ENCODE data around the gene ABTB2. TPM values are rescaled to one million over a fixed set of nuclear protein-coding genes. Genes with fewer than 3 reads are reported as not detected.

ABTB2 gene
- polyA plus RNA-seq, 1 donor from 2014 or later: 0.04 TPM

DNA sequence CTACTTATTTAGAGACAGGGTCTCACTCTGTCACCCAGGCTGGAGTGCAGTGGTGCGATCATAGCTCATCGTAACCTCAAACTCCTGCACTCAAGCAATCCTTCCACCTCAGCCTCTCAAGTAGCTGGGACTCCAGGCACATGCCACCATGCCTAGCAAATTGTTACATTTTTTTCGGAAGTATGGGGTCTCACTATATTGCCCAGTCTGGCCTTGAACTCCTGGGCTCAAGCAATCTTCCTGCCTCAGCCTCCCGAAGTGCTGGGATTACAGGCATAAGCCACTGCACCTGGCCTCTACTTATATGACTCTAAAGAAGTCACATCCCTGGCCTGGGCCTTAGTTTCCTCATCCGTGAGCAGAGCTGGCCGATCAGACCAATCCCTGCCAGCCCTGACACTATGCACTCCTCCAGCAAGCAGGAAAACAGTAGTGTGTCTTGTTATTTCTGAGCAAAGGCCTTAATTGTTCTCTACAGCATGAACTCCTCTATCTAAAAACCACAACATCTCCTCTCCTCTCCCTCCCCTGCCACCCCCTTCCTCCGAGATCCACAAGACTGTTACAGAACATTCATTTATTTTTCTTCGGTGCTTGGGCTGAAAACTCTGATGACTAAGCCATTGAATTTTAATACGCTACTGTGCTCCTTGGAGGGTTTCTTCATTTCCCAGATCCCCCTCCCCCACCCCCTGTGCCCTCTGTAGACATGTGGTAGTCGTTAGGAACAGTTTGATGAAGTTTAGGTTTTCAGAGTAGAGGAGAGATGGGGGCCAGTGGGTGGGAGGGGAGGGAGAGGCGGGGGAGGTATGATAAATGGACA is 91.5 kb downstream of the ABTB2 start:
- Mint-ChIP-seq H3K36me3 (no peaks in the 10 kb centered on the region), H3K27ac (no peak overlapping the region), H3K27me3 (peaks cover 5% of the 10 kb centered on the region), H3K9me3 (no peaks in the 10 kb centered on the region), H3K4me3 (no peak overlapping the region), H3K4me1 (no peaks in the 10 kb centered on the region)

DNA sequence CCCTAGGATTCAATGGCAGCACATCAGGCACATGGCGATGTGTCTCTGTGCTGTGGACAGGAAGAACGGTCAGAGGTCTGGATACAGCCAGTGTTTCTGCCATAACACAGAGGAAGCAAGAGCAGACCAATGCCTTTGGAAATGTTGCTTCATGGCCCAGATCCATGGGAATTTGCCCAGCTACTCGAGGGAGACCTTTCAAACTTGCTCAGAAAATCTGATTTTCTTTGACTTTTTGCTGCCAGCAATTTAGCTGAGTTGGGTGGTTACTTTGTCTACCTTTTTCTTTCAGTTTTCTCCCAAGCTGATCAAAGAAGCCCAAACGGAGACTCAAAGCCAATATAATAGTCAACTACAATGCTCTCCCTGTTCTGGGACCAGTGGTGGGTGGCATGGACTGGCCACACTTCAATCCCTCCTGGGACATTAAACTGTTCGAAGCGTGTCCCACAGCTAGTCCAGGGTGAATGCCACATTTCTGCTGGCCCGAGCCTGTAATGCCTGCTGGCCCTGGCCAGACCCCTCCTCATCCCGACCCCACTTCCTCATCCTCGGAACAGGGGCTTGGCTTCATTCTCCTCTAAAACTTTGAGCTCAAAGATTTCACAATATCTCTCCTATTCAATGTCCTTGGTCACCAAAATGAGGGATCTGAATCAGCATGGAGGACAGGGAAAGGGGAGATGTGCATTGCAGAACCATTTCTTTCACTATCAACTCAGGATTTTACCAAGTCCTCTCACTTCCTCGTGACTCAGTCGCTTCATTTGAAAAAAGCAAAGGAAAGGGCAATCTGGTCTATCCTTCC is 93.3 kb downstream of the ABTB2 start:
- H3K27ac Mint-ChIP-seq: no peak overlapping the region
- no peaks in the 10 kb centered on the region for H3K9me3 Mint-ChIP-seq
- H3K36me3 Mint-ChIP-seq: no peaks in the 10 kb centered on the region
- no peak overlapping the region for H3K4me3 Mint-ChIP-seq
- H3K4me1 Mint-ChIP-seq: no peaks in the 10 kb centered on the region
- H3K27me3 Mint-ChIP-seq: peaks cover 5% of the 10 kb centered on the region

DNA sequence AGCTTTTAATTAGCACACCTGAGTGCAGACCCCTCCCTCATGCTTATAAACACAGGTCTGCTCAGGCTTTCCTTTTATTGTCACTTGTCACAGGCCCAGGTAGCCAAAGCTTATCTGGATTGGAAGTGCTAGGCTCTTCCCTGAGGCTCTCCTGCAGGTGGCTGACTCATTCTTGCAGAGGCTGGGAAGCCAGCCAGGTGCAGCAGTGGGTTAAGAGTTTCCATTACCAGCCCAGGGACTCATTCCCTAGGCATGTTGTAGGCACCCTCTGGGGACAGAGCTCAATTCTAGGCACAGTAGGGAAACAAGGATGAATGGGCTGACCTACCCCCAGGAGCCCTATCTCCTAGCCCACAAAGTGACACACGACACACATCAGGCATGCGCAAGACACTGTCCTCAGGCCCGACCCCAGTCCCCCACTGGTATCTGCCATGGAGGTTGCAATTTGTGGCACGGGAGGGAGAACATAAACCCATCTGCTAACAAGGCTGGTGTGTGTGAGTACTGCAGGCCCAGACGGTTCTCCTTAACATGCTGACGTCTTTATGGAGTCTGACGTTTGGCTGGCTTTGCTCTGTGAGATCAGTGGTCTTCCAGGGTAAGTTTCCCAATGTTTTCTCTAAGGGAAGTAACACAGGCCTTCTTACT is 94.2 kb downstream of the ABTB2 start:
- H3K27ac Mint-ChIP-seq: peak overlapping the region in 1 of 3 donors; percentile 14
- H3K36me3 Mint-ChIP-seq: no peaks in the 10 kb centered on the region

DNA sequence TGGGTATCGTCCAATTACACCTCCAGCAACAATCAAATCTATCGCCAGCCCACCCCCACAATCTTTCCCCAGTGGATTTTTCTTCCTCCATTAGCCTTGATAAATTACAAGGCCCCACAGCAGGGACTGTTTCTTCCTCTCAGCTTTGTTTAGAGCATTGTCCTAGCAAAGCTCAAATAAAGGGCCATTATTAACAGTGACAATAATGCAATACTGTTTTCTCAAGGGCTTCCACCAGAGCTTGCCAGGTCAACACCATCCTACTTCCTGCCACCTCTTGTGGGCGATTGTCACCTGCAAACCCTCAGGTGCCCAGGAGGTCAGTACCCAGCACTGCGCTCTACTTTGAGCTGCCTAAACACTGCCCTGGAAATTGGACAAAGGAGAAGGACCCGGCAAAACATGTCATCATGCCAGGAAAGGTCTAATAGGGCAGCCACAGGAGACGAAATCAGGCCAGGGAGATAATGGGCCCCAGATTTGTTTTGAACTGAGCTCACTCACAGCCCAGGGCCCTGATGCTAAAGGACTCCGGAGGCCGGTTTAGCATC is 95.2 kb downstream of the ABTB2 start:
- Mint-ChIP-seq H3K27ac (no peak overlapping the region), H3K36me3 (no peaks in the 10 kb centered on the region), H3K27me3 (peaks cover 5% of the 10 kb centered on the region), H3K9me3 (no peaks in the 10 kb centered on the region), H3K4me1 (no peaks in the 10 kb centered on the region), H3K4me3 (peak overlapping the region in 1 of 4 donors; percentile 22)

More for the DNA sequence above, 94.2 kb downstream of the ABTB2 start:
- Mint-ChIP-seq H3K27me3 (peaks cover 5% of the 10 kb centered on the region), H3K9me3 (no peaks in the 10 kb centered on the region), H3K4me3 (no peak overlapping the region), H3K4me1 (no peaks in the 10 kb centered on the region)

DNA sequence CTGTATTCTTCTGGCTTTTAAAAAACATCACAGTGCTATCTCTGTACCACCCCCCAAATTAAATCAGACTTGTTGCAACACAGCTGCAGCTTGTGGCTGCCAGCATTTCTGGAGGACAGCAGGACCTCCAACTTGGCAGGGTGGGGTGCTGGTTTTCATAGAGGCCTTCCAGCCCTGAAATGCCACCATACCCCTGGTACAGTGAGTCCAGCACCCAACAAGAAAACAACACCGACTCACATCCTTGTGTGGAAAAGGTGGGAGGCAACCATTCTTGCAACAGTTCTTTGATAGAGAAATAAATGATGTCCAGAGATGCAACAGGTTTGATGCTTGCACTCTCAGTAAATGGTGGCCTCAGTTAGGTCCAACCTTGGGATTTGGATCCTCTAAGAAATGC is 96.0 kb downstream of the ABTB2 start:
- H3K4me3 Mint-ChIP-seq: no peak overlapping the region
- no peaks in the 10 kb centered on the region for H3K9me3 Mint-ChIP-seq
- peaks cover 6% of the 10 kb centered on the region for H3K27me3 Mint-ChIP-seq
- no peaks in the 10 kb centered on the region for H3K4me1 Mint-ChIP-seq
- no peaks in the 10 kb centered on the region for H3K36me3 Mint-ChIP-seq
- no peak overlapping the region for H3K27ac Mint-ChIP-seq

DNA sequence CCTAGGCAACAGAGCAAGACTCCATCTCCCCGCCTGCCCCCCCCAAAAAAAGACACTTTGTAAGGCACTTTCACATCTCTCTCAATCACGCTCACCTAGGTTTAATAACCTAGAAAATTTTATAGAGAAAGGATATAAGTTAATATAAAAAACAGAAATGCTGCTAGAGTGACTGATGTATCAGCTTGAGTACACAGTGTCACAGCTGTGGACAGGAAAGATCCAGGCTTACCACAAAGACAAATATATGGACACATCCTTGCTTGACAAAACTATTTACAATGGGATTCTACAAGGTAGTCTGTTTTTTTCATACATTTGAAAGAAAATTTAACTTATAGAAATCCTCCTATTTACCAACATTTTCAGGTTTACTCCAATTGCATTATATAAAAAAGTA is 96.7 kb downstream of the ABTB2 start:
- Mint-ChIP-seq H3K4me3 (no peak overlapping the region), H3K27ac (no peak overlapping the region), H3K36me3 (no peaks in the 10 kb centered on the region), H3K27me3 (peaks cover 3% of the 10 kb centered on the region), H3K4me1 (no peaks in the 10 kb centered on the region), H3K9me3 (no peaks in the 10 kb centered on the region)

DNA sequence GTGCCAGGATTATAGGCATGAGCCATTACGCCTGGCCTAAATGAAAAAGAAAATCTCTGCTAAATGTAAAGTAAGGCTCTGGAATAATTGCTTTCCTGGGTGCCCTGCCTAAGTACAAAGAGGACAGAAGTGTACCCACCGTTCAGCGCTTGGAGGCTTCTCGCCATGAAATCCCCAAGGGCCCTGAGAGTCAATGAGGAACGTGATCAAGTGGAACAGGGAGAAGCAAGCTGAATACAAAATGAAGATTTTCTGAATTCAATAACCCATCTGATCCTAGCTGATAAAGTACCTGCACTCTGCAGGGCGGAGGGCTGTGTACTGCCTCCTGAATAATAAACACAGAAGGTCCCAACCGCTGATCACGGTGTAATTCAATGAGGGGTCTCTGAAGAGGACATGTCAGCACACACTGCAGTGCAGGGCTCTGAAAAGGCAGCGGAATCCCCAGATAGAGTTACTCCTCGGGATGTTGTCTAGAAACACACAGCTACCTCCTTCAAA is 97.7 kb downstream of the ABTB2 start:
- Mint-ChIP-seq H3K27me3 (peaks cover 3% of the 10 kb centered on the region), H3K36me3 (no peaks in the 10 kb centered on the region), H3K27ac (no peak overlapping the region), H3K4me1 (no peaks in the 10 kb centered on the region), H3K4me3 (no peak overlapping the region), H3K9me3 (no peaks in the 10 kb centered on the region)

DNA sequence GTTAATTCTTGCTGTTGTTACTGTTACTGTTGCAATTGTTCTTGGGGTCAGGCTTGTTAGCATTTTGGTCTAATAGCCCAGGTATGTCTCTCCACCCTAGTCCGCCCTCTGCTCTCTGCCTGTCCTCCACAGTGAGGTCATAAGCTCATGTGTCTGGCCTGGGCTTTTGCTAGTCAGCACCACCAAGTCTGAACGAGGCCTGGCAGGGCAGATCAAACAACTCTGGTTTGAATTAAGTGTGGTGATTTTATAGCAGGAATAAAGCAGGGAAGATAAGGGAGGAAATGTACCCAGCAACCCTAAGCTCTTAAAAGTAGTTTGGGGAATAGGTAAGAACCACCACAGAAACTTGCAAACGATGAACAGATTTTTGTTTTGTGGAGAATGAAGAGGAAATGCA is 98.7 kb downstream of the ABTB2 start:
- Mint-ChIP-seq H3K36me3 (no peaks in the 10 kb centered on the region), H3K9me3 (no peaks in the 10 kb centered on the region), H3K27ac (no peak overlapping the region), H3K4me1 (no peaks in the 10 kb centered on the region), H3K27me3 (peaks cover 1% of the 10 kb centered on the region), H3K4me3 (no peak overlapping the region)

DNA sequence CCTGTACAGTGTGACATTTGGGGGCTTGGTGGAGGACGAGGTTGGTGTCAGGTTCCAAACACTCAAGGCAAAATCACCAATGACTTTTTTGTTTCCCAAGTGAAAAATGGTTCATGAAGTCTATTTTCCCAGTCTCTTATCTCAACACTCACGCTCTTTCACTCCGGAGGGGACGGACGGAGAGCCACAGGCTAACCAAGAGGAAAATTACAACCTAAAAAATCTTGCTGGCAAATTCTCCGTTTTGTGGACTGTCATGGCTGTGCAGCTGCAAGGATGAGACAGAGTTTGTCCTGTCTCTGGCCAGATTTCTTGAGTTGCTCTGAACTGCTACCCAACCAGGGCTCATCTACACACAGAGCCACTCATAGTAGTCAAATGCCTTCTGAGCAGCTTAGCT is 101.2 kb downstream of the ABTB2 start:
- Mint-ChIP-seq H3K36me3 (no peaks in the 10 kb centered on the region), H3K4me1 (peaks cover under 1 to 4% (median 2%) of the 10 kb centered on the region in 3 donors), H3K27ac (no peak overlapping the region), H3K4me3 (no peak overlapping the region), H3K9me3 (no peaks in the 10 kb centered on the region), H3K27me3 (peaks cover 1% of the 10 kb centered on the region)

DNA sequence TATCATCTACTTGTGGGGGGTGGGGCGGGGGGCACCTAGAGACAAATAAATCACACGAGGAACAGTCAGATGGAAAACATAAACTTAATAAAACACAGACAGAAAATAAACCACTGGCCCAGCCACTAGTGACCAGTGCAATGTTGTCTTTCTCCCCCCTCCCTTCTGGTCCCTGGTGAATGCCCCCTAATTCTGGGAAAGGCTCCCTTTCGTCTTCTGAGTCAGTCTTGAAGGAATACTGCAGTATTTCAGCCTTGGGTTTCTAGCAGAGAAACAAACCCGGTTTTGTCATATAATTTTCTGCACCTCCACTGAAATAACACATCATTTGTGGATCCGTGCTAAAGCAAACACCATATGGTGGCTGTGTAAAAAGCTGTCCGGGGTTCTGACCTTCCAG is 101.7 kb downstream of the ABTB2 start:
- no peak overlapping the region for H3K27ac Mint-ChIP-seq
- H3K9me3 Mint-ChIP-seq: no peaks in the 10 kb centered on the region
- peaks cover 5 to 9% (median 6%) of the 10 kb centered on the region in 3 donors for H3K4me1 Mint-ChIP-seq
- H3K27me3 Mint-ChIP-seq: peaks cover 1% of the 10 kb centered on the region
- no peak overlapping the region for H3K4me3 Mint-ChIP-seq
- no peaks in the 10 kb centered on the region for H3K36me3 Mint-ChIP-seq

DNA sequence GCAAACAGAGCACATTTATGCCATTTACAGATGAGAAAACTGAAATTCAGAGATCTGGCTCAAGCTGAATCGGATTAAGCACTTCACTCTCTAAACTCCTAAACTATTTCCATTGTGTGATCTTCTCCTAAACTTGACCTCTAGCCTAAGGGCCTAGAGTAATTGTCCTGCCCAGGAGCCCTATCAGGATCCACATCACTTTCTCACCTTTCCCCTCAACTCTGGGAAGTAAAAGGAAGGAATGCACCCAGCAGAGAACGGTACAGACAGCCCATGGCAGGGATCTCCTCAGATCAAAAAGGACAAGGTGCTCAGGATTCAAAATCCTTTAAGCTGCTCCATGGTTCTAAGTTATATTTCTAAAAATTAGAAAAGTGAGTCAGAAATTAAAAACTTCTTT is 102.7 kb downstream of the ABTB2 start:
- no peak overlapping the region for H3K27ac Mint-ChIP-seq
- H3K27me3 Mint-ChIP-seq: peaks cover 1% of the 10 kb centered on the region
- H3K4me3 Mint-ChIP-seq: no peak overlapping the region
- H3K9me3 Mint-ChIP-seq: no peaks in the 10 kb centered on the region
- no peaks in the 10 kb centered on the region for H3K36me3 Mint-ChIP-seq
- peaks cover 10 to 13% (median 11%) of the 10 kb centered on the region in 3 donors for H3K4me1 Mint-ChIP-seq

DNA sequence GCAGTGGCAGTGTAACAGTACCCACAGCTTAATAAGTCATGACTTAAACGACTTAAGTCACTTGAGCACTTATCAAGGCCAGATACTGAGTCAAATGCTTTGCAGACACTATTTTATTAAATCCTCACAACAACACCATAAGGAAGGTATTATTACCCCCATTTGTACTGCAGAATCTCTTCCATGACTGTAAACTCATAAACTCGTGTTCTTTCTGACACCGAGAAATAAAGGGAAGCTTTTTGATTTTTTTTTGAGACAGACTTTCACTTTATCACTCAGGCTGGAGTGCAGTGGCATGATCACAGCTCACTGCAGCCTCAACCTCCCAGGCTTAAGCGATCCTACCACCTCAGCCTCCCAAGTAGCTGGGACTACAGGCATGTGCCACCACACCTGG is 103.8 kb downstream of the ABTB2 start:
- no peaks in the 10 kb centered on the region for H3K36me3 Mint-ChIP-seq
- H3K27me3 Mint-ChIP-seq: peaks cover 1% of the 10 kb centered on the region
- H3K4me3 Mint-ChIP-seq: no peak overlapping the region
- no peaks in the 10 kb centered on the region for H3K9me3 Mint-ChIP-seq
- H3K4me1 Mint-ChIP-seq: peaks cover 10 to 13% (median 11%) of the 10 kb centered on the region in 3 donors
- H3K27ac Mint-ChIP-seq: peak overlapping the region in 1 of 3 donors; percentile 64

DNA sequence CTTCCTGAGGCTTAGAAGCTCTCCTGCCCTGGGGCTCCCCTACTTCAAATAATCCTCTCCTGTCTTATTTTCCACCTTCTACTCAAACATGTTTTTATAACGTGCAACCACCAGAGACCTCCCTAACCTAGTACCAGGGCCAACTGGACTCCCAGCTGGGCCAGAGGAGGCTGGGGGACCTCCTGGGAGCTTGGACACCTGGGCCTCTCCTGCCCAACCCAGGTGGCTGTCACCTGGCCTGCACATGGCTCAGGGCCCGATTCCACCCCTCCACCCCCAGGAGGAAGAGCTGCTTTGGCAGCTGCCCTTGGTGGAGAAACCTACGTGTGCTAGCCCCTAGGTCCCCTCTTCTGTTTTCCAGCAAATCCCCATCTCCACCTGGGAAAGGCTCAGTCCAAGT is 105.2 kb downstream of the ABTB2 start:
- Mint-ChIP-seq H3K4me1 (peaks cover 10 to 14% (median 13%) of the 10 kb centered on the region in 3 donors), H3K27me3 (peaks cover 1% of the 10 kb centered on the region), H3K9me3 (no peaks in the 10 kb centered on the region), H3K36me3 (no peaks in the 10 kb centered on the region), H3K27ac (peak overlapping the region in 1 of 3 donors; percentile 53), H3K4me3 (no peak overlapping the region)

DNA sequence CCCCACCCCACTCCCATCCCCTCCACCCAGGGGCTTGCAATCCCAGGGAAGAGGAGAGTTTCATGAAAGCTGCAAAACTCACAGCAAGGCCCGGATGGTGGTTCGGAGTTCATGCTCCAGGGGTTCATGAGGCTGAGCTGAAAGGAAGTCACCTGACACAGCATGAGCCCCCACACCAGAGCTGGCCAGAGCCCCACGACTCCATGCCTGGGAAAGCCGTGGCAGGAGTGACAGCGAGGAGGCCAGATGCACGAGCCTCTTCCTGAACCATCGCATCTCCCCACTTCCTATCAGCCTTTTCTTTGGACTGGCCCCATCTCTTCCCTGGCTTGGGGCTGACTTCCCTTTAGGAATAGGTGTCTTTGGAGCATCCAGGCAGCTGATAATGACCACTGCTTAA is 105.8 kb downstream of the ABTB2 start:
- Mint-ChIP-seq H3K9me3 (no peaks in the 10 kb centered on the region), H3K4me3 (peak overlapping the region in 1 of 4 donors; percentile 81), H3K27me3 (peaks cover under 1% of the 10 kb centered on the region), H3K4me1 (peaks cover 10 to 14% (median 13%) of the 10 kb centered on the region in 3 donors), H3K27ac (no peak overlapping the region), H3K36me3 (no peaks in the 10 kb centered on the region)

DNA sequence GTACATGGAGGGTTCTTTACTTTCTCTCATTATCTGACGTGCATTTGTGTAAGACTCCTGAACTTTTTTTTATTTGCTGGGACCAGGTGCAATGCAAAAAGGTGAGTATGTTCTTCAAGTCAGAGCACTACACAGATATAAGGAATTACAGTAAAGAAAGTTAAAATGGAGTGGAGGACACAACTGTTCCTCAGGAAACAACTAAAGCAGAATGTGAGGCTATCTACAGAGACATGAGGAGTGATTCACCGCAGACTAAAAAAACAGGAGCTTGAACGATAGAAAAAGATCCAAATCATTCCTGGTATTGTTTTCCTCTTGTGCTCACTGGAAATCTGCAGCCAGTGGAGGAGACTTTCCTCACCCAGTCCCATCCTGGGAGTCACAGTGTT is 106.2 kb downstream of the ABTB2 start:
- H3K27ac Mint-ChIP-seq: peak overlapping the region; percentile 59 to 71 (median 64)
- no peaks in the 10 kb centered on the region for H3K27me3 Mint-ChIP-seq
- no peaks in the 10 kb centered on the region for H3K9me3 Mint-ChIP-seq
- H3K36me3 Mint-ChIP-seq: no peaks in the 10 kb centered on the region
- peak overlapping the region in 2 of 4 donors; percentile 24 to 81 for H3K4me3 Mint-ChIP-seq
- peaks cover 10 to 14% (median 13%) of the 10 kb centered on the region in 3 donors for H3K4me1 Mint-ChIP-seq

All from IgD-negative memory B cell (primary cell).